Ishikawa (cell line): ENCODE measurements around the gene GJB1.
A peak's percentile ranks its signal among the peaks of the same experiment; 100 is the strongest.

Experiments used
- CEBPB ChIP-seq: IDR thresholded peaks from 2 replicates; pipeline ENCODE4 v1.6.1; 2012
- CREB1 ChIP-seq: IDR thresholded peaks from 2 replicates; pipeline ENCODE4 v1.6.1; 2012; ENCODE audit warnings: low read depth
- EGR1 ChIP-seq: IDR thresholded peaks from 2 replicates; pipeline ENCODE4 v1.6.1; 2012
- EP300 ChIP-seq: IDR thresholded peaks from 2 replicates; pipeline ENCODE4 v1.6.1; 2012; ENCODE audit warnings: borderline replicate concordance
- FOXM1 ChIP-seq: IDR thresholded peaks from 2 replicates; pipeline ENCODE4 v1.6.1; 2012; ENCODE audit warnings: low read depth, borderline replicate concordance
- NFIC ChIP-seq: IDR thresholded peaks from 2 replicates; pipeline ENCODE4 v1.6.1; 2012
- RAD21 ChIP-seq: IDR thresholded peaks from 2 replicates; pipeline ENCODE4 v1.6.1; 2012; ENCODE audit warnings: low read depth
- TAF1 ChIP-seq: IDR thresholded peaks from 2 replicates; pipeline ENCODE4 v1.6.1; 2012; ENCODE audit warnings: low read depth, mild to moderate bottlenecking
- TCF12 ChIP-seq: IDR thresholded peaks from 2 replicates; pipeline ENCODE4 v1.6.1; 2012; ENCODE audit warnings: low read depth
- TEAD4 ChIP-seq: IDR thresholded peaks from 2 replicates; pipeline ENCODE4 v1.6.1; 2012
- USF1 ChIP-seq: IDR thresholded peaks from 2 replicates; pipeline ENCODE4 v1.6.1; 2012
- YY1 ChIP-seq: IDR thresholded peaks from 2 replicates; pipeline ENCODE4 v1.6.1; 2012; ENCODE audit warnings: low read depth
- ZBTB7A ChIP-seq: IDR thresholded peaks from 2 replicates; pipeline ENCODE4 v1.6.1; 2012; ENCODE audit warnings: low read depth
- TF ChIP-seq, protein P1 (sequence below): IDR thresholded peaks from 2 replicates; pipeline ENCODE4 v1.6.1; 2012; ENCODE audit warnings: low read depth, mild to moderate bottlenecking
- TF ChIP-seq, protein P2 (sequence below): IDR thresholded peaks from 2 replicates; pipeline ENCODE4 v1.6.1; 2012

GJB1 gene

GRCh38 chrX:71181558-71181909, 41.5 kb upstream of the GJB1 start:
- TF ChIP-seq YY1 = no peak
- no peak for TF ChIP-seq USF1
- no peak for TF ChIP-seq ZBTB7A
- TF ChIP-seq, protein P1, sequence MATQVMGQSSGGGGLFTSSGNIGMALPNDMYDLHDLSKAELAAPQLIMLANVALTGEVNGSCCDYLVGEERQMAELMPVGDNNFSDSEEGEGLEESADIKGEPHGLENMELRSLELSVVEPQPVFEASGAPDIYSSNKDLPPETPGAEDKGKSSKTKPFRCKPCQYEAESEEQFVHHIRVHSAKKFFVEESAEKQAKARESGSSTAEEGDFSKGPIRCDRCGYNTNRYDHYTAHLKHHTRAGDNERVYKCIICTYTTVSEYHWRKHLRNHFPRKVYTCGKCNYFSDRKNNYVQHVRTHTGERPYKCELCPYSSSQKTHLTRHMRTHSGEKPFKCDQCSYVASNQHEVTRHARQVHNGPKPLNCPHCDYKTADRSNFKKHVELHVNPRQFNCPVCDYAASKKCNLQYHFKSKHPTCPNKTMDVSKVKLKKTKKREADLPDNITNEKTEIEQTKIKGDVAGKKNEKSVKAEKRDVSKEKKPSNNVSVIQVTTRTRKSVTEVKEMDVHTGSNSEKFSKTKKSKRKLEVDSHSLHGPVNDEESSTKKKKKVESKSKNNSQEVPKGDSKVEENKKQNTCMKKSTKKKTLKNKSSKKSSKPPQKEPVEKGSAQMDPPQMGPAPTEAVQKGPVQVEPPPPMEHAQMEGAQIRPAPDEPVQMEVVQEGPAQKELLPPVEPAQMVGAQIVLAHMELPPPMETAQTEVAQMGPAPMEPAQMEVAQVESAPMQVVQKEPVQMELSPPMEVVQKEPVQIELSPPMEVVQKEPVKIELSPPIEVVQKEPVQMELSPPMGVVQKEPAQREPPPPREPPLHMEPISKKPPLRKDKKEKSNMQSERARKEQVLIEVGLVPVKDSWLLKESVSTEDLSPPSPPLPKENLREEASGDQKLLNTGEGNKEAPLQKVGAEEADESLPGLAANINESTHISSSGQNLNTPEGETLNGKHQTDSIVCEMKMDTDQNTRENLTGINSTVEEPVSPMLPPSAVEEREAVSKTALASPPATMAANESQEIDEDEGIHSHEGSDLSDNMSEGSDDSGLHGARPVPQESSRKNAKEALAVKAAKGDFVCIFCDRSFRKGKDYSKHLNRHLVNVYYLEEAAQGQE = no peak
- no peak for TF ChIP-seq TCF12
- no peak for TF ChIP-seq FOXM1

- 0 out of 2 replicates have a peak, but pooled peaks have one; percentile 42 for TF ChIP-seq ZBTB7A
- 0 out of 2 replicates have a peak, but pooled peaks have one; percentile 25 for TF ChIP-seq FOXM1
- no peak for TF ChIP-seq NFIC
- TF ChIP-seq TAF1 = peak; percentile 71
- TF ChIP-seq EGR1 = no peak
- TF ChIP-seq EP300 = no peak
- TF ChIP-seq YY1 = peak; percentile 73; the same call in 1 of the 2 replicates
- TF ChIP-seq, protein P2, sequence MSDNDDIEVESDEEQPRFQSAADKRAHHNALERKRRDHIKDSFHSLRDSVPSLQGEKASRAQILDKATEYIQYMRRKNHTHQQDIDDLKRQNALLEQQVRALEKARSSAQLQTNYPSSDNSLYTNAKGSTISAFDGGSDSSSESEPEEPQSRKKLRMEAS = peak; percentile 91
- no peak for TF ChIP-seq RAD21
- no peak for TF ChIP-seq CEBPB
- TF ChIP-seq TCF12 = no peak
- TF ChIP-seq CREB1 = no peak
- TF ChIP-seq, protein P1 = no peak
- peak; percentile 80 for TF ChIP-seq USF1
- TF ChIP-seq TEAD4 = peak; percentile 49; the same call in 1 of the 2 replicates
Measured at GRCh38 chrX:71181910-71182799, 40.9 kb upstream of the GJB1 start.

DNA sequence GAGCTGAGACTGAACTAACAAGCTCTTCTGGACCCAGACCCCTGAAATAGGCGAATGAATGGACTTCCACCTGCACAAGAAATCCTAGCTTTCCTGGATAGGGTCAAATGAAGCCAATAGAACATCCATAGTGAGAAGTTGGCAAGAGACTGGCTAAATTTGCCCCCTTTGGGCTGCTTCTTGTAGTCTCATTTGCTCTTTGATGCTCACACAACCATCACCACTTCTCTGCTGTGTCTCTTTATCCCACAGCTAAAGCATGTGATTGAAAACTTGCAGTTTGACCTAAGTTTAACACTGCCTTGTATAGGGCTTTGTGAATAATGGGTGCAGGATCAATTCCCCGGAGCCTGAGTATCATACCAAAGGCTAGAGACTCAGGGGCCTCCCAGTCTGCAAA, 40.2 kb upstream of the GJB1 start:
- no peak for TF ChIP-seq TEAD4
- no peak for TF ChIP-seq RAD21
- TF ChIP-seq, protein P2 = no peak
- TF ChIP-seq TAF1 = no peak
- no peak for TF ChIP-seq EGR1

GRCh38 chrX:71183341-71183740, 39.7 kb upstream of the GJB1 start:
- TF ChIP-seq CREB1 = no peak
- no peak for TF ChIP-seq YY1
- TF ChIP-seq FOXM1 = no peak
- TF ChIP-seq USF1 = no peak
- TF ChIP-seq EP300 = no peak
- no peak for TF ChIP-seq TEAD4
- no peak for TF ChIP-seq CEBPB
- TF ChIP-seq, protein P1 = no peak
- TF ChIP-seq ZBTB7A = no peak
- TF ChIP-seq NFIC = no peak
- no peak for TF ChIP-seq EGR1
- no peak for TF ChIP-seq RAD21
- TF ChIP-seq TCF12 = no peak
- no peak for TF ChIP-seq TAF1
- TF ChIP-seq, protein P2 = no peak
